ENCODE results near the gene CATSPERD.

- no peak for TF ChIP-seq POLR2A (IDR thresholded peaks at IDR 0.05)
- TF ChIP-seq, protein P1, sequence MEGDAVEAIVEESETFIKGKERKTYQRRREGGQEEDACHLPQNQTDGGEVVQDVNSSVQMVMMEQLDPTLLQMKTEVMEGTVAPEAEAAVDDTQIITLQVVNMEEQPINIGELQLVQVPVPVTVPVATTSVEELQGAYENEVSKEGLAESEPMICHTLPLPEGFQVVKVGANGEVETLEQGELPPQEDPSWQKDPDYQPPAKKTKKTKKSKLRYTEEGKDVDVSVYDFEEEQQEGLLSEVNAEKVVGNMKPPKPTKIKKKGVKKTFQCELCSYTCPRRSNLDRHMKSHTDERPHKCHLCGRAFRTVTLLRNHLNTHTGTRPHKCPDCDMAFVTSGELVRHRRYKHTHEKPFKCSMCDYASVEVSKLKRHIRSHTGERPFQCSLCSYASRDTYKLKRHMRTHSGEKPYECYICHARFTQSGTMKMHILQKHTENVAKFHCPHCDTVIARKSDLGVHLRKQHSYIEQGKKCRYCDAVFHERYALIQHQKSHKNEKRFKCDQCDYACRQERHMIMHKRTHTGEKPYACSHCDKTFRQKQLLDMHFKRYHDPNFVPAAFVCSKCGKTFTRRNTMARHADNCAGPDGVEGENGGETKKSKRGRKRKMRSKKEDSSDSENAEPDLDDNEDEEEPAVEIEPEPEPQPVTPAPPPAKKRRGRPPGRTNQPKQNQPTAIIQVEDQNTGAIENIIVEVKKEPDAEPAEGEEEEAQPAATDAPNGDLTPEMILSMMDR (IDR thresholded peaks at IDR 0.05): no peak
Observed at GRCh38 chr19:5743630-5744029, 23.2 kb downstream of the CATSPERD start.
